NCI-H187 (cell line): ENCODE results near the gene RASGRP3.

Experiments
- DNase-seq, 2 experiments: peaks; one replicate each; lab custom pipeline; 2025; lab: John Stamatoyannopoulos, UW

Gene RASGRP3

DNA sequence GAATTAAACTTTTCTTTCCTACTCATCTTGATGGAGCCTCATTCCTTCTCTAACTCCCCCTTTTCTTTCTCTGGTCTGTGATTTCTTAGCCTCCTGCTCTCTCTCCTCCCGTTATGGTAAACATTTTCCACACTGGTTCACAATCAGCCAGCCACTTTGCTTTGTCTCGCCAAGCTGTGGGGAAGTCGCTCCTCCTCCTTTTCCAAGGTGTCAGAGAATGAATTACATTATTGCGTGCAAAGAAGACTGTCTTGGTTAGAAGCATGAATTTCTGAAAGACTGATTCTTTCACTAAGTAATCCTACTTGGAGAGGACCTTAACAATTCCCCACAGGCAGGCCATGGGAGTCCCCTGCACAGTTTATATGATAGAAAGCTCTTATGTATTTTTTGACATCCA lies 46.1 kb downstream of the RASGRP3 start:
- no peak for DNase-seq

DNA sequence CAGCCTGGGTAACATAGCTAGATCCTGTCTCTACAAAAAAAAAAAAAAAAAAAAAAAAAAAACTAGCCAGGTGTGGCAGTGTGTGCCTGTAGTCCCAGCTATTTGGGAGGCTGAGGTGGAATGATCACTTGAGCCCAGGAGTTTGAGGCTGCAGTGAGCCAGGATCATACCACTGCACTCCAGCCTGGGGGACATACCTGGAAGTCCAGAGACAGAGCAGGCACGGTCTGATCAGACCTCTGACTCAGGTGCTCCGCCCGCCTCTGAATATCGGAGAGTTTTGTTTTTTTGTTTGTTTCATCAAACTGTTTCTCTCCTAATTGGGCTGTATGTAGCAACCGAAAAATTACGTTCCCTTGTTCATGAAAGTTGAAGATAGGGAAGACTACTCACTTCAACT lies 49.2 kb downstream of the RASGRP3 start:
- no peak for DNase-seq

DNA sequence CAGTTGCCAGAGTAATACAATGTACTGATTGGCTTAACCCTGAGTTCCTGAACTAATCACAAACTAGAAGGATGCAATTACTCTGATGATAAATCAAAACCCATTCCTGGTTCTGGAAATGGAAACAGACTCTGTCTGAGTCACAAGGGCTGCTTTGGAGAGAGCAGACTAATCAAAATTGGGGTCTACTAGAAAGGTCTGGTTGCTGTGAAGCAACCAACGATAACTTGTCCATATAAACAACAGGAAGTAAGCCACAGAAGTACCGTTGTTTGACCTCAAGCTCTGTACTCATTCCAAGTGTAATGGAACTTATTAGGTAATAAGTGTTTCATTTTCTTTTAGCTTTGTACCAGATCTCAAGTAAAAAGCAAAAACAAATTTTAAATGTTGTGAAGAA lies 49.7 kb downstream of the RASGRP3 start:
- DNase-seq = no peak

GRCh38 chr2:33526921-33527320 lies 50.5 kb downstream of the RASGRP3 start:
- no peak for DNase-seq

- no peak for DNase-seq
Measured at GRCh38 chr2:33528441-33528950, 52.0 kb downstream of the RASGRP3 start.

DNA sequence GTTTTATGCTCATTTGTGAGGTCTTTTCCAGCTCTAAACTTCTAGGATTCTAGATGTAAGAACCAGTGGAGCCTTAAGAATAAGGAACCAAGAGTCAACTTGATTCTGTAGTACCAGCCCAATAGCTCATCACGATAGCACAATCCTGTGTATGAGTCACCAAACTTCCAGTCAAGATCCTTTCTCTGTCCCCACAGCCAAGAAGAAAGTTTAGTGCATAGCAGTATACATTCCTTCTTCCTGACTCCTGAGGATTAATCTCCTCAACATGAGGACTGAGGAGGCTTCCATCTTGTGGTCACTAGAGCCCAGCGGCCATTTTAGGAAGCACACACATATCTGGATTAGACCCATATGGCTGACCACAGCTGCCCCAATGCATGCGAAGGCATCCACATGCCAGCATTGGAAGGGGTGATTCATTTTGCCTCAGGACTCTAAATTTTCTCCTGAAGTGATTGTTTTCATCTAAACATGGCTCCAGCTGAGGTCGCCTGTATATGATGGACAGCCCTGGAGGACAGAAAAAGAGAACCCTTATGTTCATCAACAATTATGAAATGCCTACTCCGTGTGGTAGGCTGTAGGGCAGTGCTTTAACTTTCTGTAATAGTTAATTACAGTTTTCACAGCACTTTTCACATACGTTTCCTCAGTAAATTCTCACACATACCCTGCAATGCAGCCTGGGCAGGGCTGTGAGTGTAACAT lies 53.5 kb downstream of the RASGRP3 start:
- no peak for DNase-seq

DNA sequence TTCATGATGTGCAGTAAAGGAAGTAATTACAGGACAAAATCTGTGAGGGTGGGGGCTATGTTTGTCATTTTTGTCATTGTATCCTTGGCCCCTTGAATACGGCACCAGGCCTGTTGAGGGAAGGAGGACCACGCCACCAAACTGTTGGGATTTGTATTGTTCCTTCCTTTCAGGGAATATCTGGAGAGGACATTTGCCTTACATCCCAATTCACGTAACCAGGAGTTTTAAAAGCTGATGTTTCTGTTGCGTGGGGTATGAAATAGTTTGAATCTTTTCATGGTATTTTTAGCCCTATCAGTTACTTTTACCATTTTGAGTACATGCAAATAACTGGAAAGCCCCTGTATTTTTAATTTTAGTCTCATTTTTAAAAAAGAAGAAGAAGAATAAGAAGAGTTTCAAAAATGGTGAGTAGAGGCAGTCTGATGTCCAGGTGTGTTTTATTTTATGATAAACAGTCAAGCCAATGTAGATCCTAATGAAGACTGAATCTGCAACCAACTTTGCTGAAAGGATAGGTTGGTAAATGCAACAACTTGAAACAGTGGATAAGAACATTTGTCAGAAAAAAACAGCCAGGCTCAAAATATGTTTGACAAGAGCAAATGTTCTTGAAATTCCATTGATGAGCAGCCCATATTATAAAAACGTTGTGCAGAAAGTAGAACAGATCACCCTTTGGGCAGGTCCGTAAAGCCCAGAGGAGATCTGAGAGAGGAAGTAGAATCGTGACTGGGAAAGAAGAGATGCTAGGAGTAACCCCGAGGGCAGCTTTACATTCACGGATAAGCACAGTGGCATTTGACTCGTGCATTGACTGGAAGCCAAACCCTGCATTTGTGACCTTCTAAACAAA lies 54.5 kb downstream of the RASGRP3 start:
- no peak for DNase-seq

GRCh38 chr2:33531549-33532059 lies 55.2 kb downstream of the RASGRP3 start:
- DNase-seq = no peak

GRCh38 chr2:33532146-33532545 lies 55.7 kb downstream of the RASGRP3 start:
- no peak for DNase-seq

DNA sequence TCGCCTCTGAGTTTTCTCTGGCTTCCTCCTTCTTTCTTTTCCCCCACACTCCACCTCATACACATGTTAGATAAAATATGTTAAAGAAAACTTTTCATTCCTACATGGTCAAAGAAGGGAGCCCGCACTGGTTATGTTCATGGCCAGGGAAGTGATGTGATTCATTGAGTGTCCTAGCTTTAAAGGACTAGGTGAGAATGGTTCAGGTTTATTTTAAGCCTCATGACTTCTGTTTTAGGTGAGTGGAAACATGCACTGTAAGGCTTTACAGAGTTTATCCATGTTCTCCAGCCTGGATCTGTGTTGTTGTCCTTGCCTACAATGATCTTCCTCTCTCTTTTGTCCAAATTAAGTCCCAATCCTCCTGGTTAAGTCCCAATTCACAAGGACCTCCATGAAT lies 56.5 kb downstream of the RASGRP3 start:
- no peak for DNase-seq

- no peak for DNase-seq
Measured at GRCh38 chr2:33535421-33535820, 59.0 kb downstream of the RASGRP3 start.

GRCh38 chr2:33541243-33541642 lies 64.8 kb downstream of the RASGRP3 start:
- no peak for DNase-seq

- no peak for DNase-seq
Measured at GRCh38 chr2:33550206-33550605, 73.8 kb downstream of the RASGRP3 start.

DNA sequence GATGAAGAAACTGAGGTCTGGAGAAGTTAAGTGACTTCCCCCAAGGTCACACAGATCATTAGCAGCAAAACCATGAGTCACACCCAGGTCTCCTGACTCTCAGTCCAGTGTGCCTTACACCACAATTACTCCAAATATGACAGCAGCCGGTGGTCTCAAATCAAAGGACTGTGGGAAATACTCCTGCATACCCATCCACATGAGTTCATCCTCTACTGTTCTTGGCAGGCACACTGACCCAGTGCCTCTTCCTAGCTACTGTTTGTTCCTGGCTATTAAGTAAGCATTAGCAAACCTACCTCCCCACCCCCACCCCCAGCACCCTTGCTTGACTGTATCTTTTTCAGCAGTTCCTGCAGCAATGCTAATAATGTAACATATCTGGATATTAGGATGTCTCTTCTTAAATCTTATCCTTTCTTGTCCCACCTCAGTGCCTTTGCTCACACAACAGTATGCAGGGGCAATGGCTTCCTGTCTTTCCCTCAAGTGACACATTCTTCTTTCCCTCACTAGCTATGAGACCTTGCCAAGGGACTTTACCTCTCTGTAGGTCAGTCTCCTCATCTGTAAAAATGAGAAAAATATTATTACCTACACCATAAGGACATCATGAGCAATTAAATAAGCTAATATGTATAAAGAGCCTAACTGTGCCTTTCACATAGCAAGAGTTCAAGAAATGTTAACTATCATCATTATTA lies 76.5 kb downstream of the RASGRP3 start:
- no peak for DNase-seq

DNA sequence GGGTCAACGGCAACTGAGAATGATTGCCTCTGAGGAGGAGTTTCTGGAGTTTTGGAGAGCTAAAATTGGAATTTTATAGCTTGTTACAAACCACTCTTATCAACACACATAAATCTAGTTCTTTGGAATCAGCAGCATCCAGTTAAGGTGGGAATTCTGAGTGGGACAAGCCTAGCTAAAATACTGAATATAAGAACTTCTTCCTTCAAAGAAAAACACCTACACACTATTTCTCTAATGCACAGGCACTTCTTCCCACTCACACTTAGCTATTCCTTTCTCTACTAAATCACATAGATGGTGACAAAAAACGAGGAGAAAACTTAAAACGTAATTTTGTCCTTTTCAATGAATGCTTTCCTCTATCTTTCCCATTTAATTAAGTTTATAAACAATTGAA lies 79.2 kb downstream of the RASGRP3 start:
- DNase-seq = no peak

- DNase-seq = no peak
Measured at GRCh38 chr2:33559328-33559727, 82.9 kb downstream of the RASGRP3 start.

GRCh38 chr2:33560017-33560416 lies 83.6 kb downstream of the RASGRP3 start:
- DNase-seq = no peak

- DNase-seq = no peak
Measured at GRCh38 chr2:33561872-33562271, 85.4 kb downstream of the RASGRP3 start.

GRCh38 chr2:33570681-33571080 lies 94.2 kb downstream of the RASGRP3 start:
- DNase-seq = no peak

- no peak for DNase-seq
Measured at GRCh38 chr2:33573657-33574056, 97.2 kb downstream of the RASGRP3 start.

- DNase-seq = no peak
Measured at GRCh38 chr2:33577084-33577483, 100.6 kb downstream of the RASGRP3 start.

DNA sequence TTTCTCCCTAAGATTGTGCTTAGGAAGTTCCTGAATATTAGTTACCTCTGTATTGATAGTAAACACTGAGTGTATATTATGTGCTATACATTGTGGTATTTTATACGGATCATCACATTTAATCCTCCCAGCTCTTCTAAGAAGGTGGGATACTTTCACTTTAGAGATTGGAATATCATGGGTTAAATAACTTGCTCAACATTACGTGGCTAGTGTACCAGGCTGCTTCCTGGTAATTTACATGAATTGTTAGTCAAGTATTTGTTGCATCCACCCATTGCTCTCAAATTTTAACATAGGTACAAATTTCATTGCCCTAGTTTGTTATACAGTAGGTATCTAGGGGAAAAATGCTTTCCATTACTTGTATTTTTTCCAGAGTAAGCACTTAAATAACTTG lies 101.2 kb downstream of the RASGRP3 start:
- no peak for DNase-seq
